Stimulated activated CD8-positive, alpha-beta memory T cell treated with anti-CD3 and anti-CD28 coated beads, Interleukin-7, amount 100 ng/mL, for 24 hours (primary cell): Measurements from ENCODE around the gene TMEM132D.

ENCODE experiments used
- DNase-seq: peaks from one replicate; pipeline ENCODE4 v3.0.0-alpha.2; 2020; ENCODE audit warnings: low read depth

The TMEM132D gene

GRCh38 chr12:129339336-129339735 lies 564.5 kb downstream of the TMEM132D start:
- DNase-seq, result no peak

- DNase-seq, result no peak
These were observed 566.4 kb downstream of the TMEM132D start for GRCh38 chr12:129337413-129337812.

DNA sequence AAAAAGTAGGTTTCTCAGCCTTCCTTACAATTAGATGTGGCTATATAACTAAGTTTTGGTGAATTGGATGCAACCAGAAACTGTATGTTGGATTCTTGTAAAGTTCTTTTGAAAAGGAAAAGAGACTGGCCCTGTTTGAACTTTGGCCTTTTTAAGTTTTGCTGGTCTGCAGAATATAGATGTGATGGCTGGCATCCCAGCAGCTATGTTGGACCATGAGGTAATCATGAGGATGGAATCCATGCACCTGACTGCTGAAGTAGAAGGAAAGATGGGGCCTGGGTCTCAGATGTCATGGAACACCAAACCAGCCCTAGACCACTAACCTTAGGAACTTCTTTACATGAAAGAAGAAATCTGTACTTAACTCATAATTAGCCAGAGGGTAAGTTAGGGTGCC lies 568.1 kb downstream of the TMEM132D start:
- DNase-seq, result no peak

DNA sequence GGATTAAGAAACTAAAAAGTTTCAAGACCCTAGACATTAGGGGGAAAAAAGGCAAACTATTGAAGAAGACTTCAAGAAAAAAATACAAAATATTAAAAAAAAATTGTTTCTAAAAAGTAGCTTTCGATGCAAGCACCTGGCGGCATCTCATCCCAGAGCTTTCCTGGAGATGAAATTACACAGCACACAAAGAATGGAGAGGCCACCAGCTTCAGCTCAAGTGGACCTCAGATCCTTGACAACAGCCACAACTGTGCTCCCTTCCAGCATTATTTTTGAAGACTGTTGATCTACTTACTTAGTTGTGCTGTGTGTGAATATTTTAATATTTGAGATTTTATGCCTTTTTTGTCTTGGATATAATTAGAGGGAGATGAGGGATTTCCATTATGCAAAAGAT lies 571.5 kb downstream of the TMEM132D start:
- DNase-seq, result no peak

DNA sequence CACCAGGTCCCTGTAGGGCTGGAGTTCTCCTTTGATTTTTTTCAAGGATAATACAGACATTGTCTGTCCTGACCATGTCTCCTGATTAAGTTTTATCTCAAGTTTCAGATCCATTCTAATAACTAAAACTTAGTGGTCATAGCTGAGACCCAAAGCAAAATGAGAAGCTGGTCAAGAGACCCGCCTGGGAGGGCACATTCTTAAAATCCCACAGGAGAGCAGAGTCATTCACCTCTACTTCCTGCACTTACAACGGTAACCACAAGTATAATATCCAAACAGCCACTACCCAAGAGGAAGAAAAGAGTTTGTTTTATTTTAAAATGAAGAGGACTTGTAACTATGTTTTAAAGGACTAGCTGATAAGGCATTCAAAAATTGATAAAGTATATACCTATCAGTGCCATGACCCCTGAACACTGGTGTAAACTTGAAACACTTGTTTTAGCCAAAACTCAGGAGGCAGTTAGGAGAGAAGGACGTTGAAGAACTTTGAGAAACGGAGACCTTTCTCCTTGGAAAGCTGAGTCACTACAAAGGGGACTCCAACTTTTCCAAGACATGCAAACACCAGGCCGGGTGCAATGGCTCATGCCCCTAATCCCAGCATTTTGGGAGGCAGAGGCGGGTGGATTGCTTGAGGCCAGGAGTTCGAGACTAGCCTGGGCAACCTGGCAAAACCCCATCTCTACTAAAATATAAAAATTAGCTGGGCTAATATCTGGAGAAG lies 572.3 kb downstream of the TMEM132D start:
- no peak for DNase-seq

GRCh38 chr12:129328235-129328634 lies 575.6 kb downstream of the TMEM132D start:
- no peak for DNase-seq

- DNase-seq, result no peak
These were observed 578.3 kb downstream of the TMEM132D start for GRCh38 chr12:129325566-129325965.

- no peak for DNase-seq
These were observed 591.8 kb downstream of the TMEM132D start for GRCh38 chr12:129312048-129312447.

DNA sequence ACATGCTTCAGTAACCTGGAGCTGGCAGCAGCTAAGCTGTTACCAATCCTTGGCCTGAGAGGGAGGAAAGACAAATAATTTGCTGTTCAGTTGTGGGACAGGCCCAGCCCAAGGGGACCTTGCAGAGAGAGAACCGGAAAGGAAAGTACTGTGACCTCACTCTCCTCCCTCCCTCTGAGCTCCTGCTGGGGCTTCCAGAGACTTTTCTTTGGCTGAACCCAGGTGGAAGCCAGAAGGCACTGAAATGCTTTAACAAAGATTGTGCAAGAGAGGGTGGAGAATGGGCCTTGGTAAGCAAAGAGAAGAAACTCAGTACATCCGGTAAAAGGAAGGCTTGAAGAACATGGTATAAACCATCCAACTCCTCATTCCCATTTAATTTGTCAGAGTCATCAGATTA lies 593.5 kb downstream of the TMEM132D start:
- DNase-seq, result no peak

DNA sequence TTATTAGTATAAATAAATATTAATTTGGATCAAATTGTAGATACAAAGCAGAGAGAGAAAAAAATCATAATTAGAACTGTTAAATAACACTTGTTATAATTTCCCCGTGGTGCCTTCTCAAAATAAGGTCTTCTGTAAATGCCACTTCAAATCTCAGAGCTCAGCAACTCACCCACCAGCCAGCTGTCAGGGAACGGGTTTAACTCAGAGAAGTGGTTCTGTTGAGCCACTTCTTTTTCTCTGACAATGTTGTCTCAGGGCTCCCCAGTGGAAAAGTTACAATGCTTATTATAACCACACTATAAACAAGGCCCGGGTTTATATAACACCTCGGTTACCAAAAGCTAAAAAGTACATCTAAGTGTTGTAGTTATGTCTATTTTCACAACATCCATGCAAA lies 598.0 kb downstream of the TMEM132D start:
- DNase-seq, result no peak

DNA sequence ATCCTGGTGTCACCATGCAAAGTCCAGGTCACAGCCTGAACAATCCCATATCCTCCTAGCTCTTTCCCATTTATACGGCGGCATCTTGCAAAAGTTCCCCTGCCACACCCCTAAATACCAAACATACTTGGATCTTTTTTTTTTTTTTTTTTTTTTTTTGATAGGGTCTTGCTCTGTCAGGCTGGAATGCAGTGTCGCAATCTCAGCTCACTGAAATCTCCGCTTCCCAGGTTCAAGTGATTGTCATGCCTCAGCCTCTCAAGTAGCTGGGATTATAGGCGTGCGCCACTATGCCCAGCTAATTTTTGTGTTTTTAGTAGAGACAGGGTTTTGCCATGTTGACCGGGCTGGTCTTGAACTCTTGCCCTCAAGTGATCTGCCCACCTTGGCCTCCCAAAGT lies 599.3 kb downstream of the TMEM132D start:
- DNase-seq, result no peak

DNA sequence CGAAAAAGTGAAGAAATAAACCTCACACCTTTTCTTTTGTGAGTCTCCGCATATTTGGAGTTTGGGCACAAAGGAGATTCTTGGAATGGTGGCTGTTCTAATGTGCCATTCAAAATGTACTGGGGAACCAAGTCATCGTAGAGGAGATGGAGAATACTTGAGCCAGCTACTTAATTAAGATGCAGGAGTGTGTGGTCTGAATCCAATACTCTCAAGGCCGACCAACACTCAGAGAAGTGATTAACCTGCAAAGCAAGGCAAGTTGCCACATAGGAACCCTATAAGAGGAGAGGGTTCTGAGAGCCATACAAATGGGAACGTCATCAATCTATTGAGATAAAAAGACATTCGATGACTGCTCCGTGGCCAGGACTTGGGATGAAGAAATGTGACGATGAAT lies 603.8 kb downstream of the TMEM132D start:
- no peak for DNase-seq

DNA sequence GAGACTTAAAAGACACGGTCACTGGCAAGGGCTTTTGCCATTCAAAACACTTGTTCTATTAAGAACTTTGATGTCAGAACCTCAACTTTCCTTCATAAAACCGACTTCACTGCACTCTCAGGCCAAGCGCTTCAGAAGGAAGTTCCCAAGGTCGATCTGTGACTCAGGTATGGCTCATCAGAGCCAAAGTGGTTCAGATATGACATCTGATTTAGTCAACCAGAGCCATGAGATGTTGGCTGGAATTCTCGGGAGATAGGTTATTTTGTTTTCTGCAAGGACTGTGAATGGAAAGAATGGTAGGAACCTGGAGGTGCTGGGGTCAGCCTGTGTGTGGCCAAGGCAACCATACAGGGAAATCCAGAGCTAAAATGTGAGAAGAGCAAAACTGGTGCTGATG lies 604.9 kb downstream of the TMEM132D start:
- no peak for DNase-seq

DNA sequence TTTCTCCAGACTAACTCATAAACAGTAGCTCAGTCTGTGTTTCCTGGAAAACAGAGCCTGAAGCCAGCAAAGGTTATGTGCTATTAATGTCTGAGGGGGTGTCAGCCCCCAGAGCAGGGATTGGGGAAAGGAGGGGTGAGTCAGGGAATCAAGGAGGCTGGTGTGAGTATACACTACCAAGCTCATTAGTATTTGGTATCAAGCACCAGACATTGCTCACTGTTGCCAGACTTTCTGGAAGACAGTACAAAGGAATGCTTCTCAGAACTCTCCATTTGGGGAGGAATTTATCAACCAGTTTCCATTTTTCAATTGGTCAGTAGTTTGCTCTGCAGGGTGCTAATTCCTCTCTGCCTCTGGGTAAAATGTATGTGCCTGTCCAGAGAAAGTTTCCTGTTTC lies 607.2 kb downstream of the TMEM132D start:
- no peak for DNase-seq

DNA sequence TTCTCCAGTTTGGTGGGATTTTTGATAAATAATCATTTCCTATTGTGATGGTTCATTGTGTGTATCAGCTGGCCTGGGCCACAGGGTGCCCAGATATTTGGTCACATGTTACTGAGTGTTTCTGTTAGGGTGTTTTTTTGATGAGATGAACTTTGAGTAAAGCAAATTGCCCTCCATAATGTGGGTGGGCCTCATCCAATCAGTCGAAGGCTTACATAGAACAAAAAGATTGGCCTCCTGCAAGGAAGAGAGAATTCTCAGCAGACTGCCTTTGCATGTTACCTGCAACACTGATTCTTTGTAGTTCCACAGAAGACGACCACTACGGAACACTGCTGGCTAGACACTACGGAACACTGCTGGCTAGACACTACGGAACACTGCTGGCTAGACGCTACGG lies 609.0 kb downstream of the TMEM132D start:
- no peak for DNase-seq

GRCh38 chr12:129279771-129280170 lies 624.1 kb downstream of the TMEM132D start:
- no peak for DNase-seq

DNA sequence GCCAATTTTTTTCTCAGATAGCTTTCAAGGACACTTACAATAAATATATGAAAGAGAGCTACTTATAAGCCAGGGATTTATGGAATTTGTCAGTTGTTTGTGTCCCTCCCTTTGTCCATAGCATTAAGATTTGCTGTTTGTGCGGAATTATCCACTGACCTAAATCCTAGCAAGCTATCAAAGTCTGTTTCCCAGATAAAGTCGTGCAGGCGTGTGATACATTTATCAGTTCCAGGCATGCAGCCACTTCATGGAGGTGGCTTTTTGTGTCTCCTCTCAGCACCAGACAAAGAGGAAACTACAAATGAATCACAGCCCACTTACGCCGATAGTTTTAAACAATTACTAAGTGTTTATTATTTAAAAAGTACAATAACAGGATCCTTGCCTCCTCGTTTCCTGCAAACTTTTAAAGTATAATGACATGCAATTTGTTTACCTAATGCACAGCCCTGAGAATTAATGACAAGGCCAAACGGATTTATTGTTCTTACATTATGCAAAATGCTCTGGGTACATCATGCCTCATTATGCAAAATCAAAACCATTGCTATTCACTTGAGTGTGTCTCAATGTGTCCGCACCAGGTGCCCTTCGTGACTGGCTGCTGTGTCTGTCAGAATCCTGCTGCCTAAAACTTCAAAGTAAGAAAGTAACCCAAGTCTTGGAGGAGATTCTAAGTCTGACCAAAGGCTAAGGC lies 627.3 kb downstream of the TMEM132D start:
- DNase-seq, result no peak

- DNase-seq, result no peak
These were observed 633.9 kb downstream of the TMEM132D start for GRCh38 chr12:129269756-129270495.

- DNase-seq, result no peak
These were observed 645.0 kb downstream of the TMEM132D start for GRCh38 chr12:129258781-129259318.

- DNase-seq, result no peak
These were observed 646.3 kb downstream of the TMEM132D start for GRCh38 chr12:129257524-129257923.

DNA sequence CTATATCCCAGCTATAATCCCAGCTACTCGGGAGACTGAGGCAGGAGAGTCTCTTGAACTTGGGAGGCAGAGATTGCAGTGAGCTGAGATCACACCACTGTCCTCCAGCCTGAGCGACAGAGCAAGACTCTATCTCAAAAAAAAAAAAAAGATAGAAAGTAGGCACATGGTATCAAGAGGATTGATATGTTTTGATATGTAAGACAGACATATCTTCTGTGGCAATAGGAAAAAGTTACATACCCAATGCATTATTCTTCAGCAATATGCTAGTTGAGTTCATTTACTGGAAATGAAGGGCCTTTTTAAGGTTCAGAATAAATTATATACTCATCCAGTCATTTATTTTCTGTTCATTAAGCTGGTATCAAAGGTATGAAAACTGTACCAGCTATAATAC lies 657.2 kb downstream of the TMEM132D start:
- no peak for DNase-seq

- DNase-seq, result no peak
These were observed 658.1 kb downstream of the TMEM132D start for GRCh38 chr12:129245769-129246168.

GRCh38 chr12:129241852-129242251 lies 662.0 kb downstream of the TMEM132D start:
- no peak for DNase-seq
